HCT116 (cell line): Measurements from ENCODE around the gene CD84. TPM values are rescaled to one million over a fixed set of nuclear protein-coding genes. Genes with fewer than 3 reads are reported as not detected.

Source experiments
- ATAC-seq: fragments of 200-7000 bp; cut with Tn5 transposase; 2 replicates; pipeline ENCODE4 v1.9.1; 2020; ENCODE audit warnings: mild to moderate bottlenecking, moderate library complexity
- BruUV-seq: library from RNA; stranded (reverse); fragments of 400-500 nt; replicated peaks from 2 replicates; lab custom pipeline; 2021; lab: Mats Ljungman, UMichigan
- CTCF ChIA-PET: fragments of 300-600 bp; sonication (Branson Sonifier 250); formaldehyde crosslinking; loops from one replicate; lab custom pipeline; 2021; ENCODE audit warnings: antibody characterized with exemption; lab: Charles Lee
- POLR2A ChIA-PET: fragments of 300-600, 350-600 bp; sonication (Branson Sonifier 250); formaldehyde crosslinking; loops from one replicate; lab custom pipeline; 2021; ENCODE audit warnings: antibody characterized with exemption; lab: Charles Lee
- RAD21 ChIA-PET, 2 experiments: fragments of 300-600 bp; sonication (Branson Sonifier 250); formaldehyde crosslinking; loops; one replicate each; lab custom pipeline; 2023; ENCODE audit warnings: low total read pairs in 2 of 2; ENCODE audit not compliant: uncharacterized antibody in 2 of 2, unreplicated experiment in 2 of 2, low non-redundant PET in 1 of 2; lab: Charles Lee
- DNase-seq: peaks from one replicate; pipeline ENCODE4 v3.0.0-alpha.2; 2010; ENCODE audit warnings: low read depth, low spot score
- H2AFZ ChIP-seq: fragments of 200-600 bp; shearing (Covaris generic), sonication (generic); 2 replicates; pipeline ENCODE4 v1.6.1; 2017; ENCODE audit warnings: low read depth, mixed run types, mixed read lengths, antibody characterized with exemption, low read length; ENCODE audit not compliant: poor library complexity, severe bottlenecking
- H3K27ac ChIP-seq: 2 replicates; pipeline ENCODE4 v1.5.1; 2012; ENCODE audit warnings: low read depth, low read length
- H3K27me3 ChIP-seq: fragments of 200-600 bp; sonication (generic); 2 replicates; pipeline ENCODE4 v1.6.1; 2016; ENCODE audit warnings: mixed run types, low read length, mixed read lengths; ENCODE audit not compliant: insufficient read depth
- H3K36me3 ChIP-seq, 2 experiments: fragments of 200-500 bp in 1 of 2; fragments of 200-600 bp in 1 of 2; sonication (Bioruptor generic) in 1 of 2; sonication (generic) in 1 of 2; 2 replicates each; pipeline versions ENCODE4 v1.5.1 to v1.6.1; 2014 to 2016; ENCODE audit warnings: low read length in 2 of 2, inconsistent platforms in 1 of 2, mixed read lengths in 1 of 2, mixed run types in 1 of 2; ENCODE audit not compliant: insufficient read depth in 2 of 2, control insufficient read depth in 1 of 2
- H3K4me1 ChIP-seq, 2 experiments: fragments of 200-600 bp in 1 of 2; sonication (generic) in 1 of 2; 2 replicates each; pipeline versions ENCODE4 v1.5.1 to v1.6.1; 2012 to 2017; ENCODE audit warnings: low read length in 2 of 2, inconsistent platforms in 1 of 2, mild to moderate bottlenecking in 1 of 2, mixed read lengths in 1 of 2, mixed run types in 1 of 2, moderate library complexity in 1 of 2; ENCODE audit not compliant: insufficient read depth in 2 of 2, control insufficient read depth in 1 of 2
- H3K4me2 ChIP-seq: fragments of 200-600 bp; sonication (generic); 2 replicates; pipeline ENCODE4 v1.6.1; 2017; ENCODE audit warnings: mixed run types, low read length, mixed read lengths
- H3K4me3 ChIP-seq, 2 experiments: fragments of 200-600 bp in 1 of 2; sonication (generic) in 1 of 2; replicated peaks in 1 of 2; 2 replicates each; pipeline ENCODE4 v1.5.1; 2011 to 2016; ENCODE audit warnings: low read length in 2 of 2, control low read depth in 1 of 2, low read depth in 1 of 2, mild to moderate bottlenecking in 1 of 2, mixed read lengths in 1 of 2, mixed run types in 1 of 2
- H3K79me2 ChIP-seq: fragments of 200-600 bp; sonication (generic); 2 replicates; pipeline ENCODE4 v1.6.1; 2017; ENCODE audit warnings: mild to moderate bottlenecking, mixed run types, low read length, moderate library complexity, mixed read lengths; ENCODE audit not compliant: insufficient read depth
- H3K9ac ChIP-seq: fragments of 200-600 bp; sonication (generic); 2 replicates; pipeline ENCODE4 v1.6.1; 2016; ENCODE audit warnings: low read length, mixed read lengths
- H3K9me2 ChIP-seq: fragments of 200-600 bp; sonication (generic), shearing (Covaris generic); 2 replicates; pipeline ENCODE4 v1.6.1; 2017; ENCODE audit warnings: mixed run types, mild to moderate bottlenecking, moderate library complexity; ENCODE audit not compliant: insufficient read depth
- H3K9me3 ChIP-seq, 2 experiments: fragments of 200-500 bp in 1 of 2; fragments of 200-600 bp in 1 of 2; sonication (Bioruptor generic) in 1 of 2; sonication (generic) in 1 of 2; 2 replicates each; pipeline ENCODE4 v1.6.1; 2014 to 2017; ENCODE audit warnings: low read length in 2 of 2, mixed read lengths in 2 of 2, inconsistent platforms in 1 of 2, low read depth in 1 of 2, mild to moderate bottlenecking in 1 of 2, mixed run types in 1 of 2, moderate library complexity in 1 of 2; ENCODE audit not compliant: control insufficient read depth in 1 of 2, insufficient read depth in 1 of 2
- H4K20me1 ChIP-seq: fragments of 200-600 bp; sonication (generic), shearing (Covaris generic); 2 replicates; pipeline ENCODE4 v1.6.1; 2017; ENCODE audit warnings: mixed run types, mild to moderate bottlenecking, moderate library complexity; ENCODE audit not compliant: insufficient read depth
- CBX3 ChIP-seq: IDR thresholded peaks from 2 replicates; pipeline ENCODE4 v1.6.1; 2012; ENCODE audit warnings: low read depth
- EGR1 ChIP-seq: IDR thresholded peaks from 2 replicates; pipeline ENCODE4 v1.6.1; 2012; ENCODE audit warnings: low read depth
- FOSL1 ChIP-seq: IDR thresholded peaks from 2 replicates; pipeline ENCODE4 v1.6.1; 2012; ENCODE audit warnings: low read depth
- JUND ChIP-seq: IDR thresholded peaks from 2 replicates; pipeline ENCODE4 v1.6.1; 2012
- POLR2AphosphoS5 ChIP-seq: IDR thresholded peaks from 2 replicates; pipeline ENCODE4 v1.6.1; 2011; ENCODE audit warnings: mild to moderate bottlenecking, low read depth, low read length, moderate library complexity
- SRF ChIP-seq: IDR thresholded peaks from 2 replicates; pipeline ENCODE4 v1.6.1; 2012; ENCODE audit warnings: low read depth
- YY1 ChIP-seq: IDR thresholded peaks from 2 replicates; pipeline ENCODE4 v1.6.1; 2011; ENCODE audit warnings: low read length, low read depth, moderate library complexity, mild to moderate bottlenecking; ENCODE audit not compliant: insufficient replicate concordance; ENCODE audit errors: extremely low read depth
- ZNF274 ChIP-seq: fragments of 200-500 bp; sonication (Bioruptor generic); IDR thresholded peaks from 2 replicates; pipeline ENCODE4 v1.6.1; 2014; ENCODE audit warnings: mild to moderate bottlenecking, low read depth, low read length, inconsistent platforms
- intact Hi-C: fragments of 100-400 bp; cut with micrococcal nuclease; formaldehyde crosslinking; loops from 2 replicates; pipeline ENCODE4 v1.10.0; 2022
- total RNA-seq: library from RNA; stranded (reverse); gene quantifications from one replicate; pipeline ENCODE4 v1.2.1, GENCODE V29; 2021; ENCODE audit not compliant: unreplicated experiment
- TF ChIP-seq, protein P1 (sequence below): IDR thresholded peaks from 2 replicates; pipeline ENCODE4 v1.6.1; 2011; ENCODE audit warnings: mild to moderate bottlenecking, low read length, moderate library complexity; ENCODE audit not compliant: insufficient replicate concordance; ENCODE audit errors: extremely low read depth
- TF ChIP-seq, protein P2 (sequence below): IDR thresholded peaks from 2 replicates; pipeline ENCODE4 v1.6.1; 2012

CD84 gene
- total RNA-seq, 1 experiment from 2014 or later, result 0.02 TPM

DNA sequence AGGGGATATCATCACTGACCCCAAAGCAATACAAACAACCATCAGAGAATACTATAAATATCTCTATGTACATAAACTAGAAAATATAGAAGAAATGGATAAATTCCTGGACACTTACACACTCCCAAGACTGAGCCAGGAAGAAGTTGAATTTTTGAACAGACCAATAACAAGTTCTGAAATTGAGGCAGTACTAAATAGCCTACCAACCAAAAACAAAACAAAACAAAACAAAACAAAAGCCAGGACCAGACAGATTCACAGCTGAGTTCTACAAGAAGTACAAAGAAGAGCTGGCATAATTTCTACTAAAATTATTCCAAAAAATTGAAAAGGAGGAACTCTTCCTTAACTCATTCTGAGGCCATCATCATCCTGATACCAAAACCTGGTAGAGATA is 18.5 kb downstream of the CD84 start:
- POLR2A ChIA-PET, result no interaction called here
- H4K20me1 ChIP-seq, result no peaks in the 10 kb centered on the region
- no peak overlapping the region for H3K4me3 ChIP-seq
- no peaks in the 10 kb centered on the region for H3K9me3 ChIP-seq
- no peaks in the 10 kb centered on the region for H3K36me3 ChIP-seq
- no peak overlapping the region for H2AFZ ChIP-seq
- no peaks in the 10 kb centered on the region for H3K79me2 ChIP-seq
- TF ChIP-seq CBX3, result no peak
- TF ChIP-seq, protein P1, sequence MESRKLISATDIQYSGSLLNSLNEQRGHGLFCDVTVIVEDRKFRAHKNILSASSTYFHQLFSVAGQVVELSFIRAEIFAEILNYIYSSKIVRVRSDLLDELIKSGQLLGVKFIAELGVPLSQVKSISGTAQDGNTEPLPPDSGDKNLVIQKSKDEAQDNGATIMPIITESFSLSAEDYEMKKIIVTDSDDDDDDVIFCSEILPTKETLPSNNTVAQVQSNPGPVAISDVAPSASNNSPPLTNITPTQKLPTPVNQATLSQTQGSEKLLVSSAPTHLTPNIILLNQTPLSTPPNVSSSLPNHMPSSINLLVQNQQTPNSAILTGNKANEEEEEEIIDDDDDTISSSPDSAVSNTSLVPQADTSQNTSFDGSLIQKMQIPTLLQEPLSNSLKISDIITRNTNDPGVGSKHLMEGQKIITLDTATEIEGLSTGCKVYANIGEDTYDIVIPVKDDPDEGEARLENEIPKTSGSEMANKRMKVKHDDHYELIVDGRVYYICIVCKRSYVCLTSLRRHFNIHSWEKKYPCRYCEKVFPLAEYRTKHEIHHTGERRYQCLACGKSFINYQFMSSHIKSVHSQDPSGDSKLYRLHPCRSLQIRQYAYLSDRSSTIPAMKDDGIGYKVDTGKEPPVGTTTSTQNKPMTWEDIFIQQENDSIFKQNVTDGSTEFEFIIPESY, result no peak
- no peak for TF ChIP-seq JUND
- TF ChIP-seq ZNF274, result no peak
- TF ChIP-seq SRF, result no peak
- TF ChIP-seq POLR2AphosphoS5, result no peak
- no peak for TF ChIP-seq FOSL1
- TF ChIP-seq, protein P2, sequence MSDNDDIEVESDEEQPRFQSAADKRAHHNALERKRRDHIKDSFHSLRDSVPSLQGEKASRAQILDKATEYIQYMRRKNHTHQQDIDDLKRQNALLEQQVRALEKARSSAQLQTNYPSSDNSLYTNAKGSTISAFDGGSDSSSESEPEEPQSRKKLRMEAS, result no peak
- TF ChIP-seq YY1, result no peak
- TF ChIP-seq EGR1, result no peak
- TF ChIP-seq, all 23 proteins: peak for 0
- Histone ChIP-seq H3K9me2 (no peaks in the 10 kb centered on the region), H3K9ac (no peak overlapping the region), H3K27ac (no peak overlapping the region), H3K27me3 (no peaks in the 10 kb centered on the region), H3K4me2 (no peak overlapping the region), H3K4me1 (no peaks in the 10 kb centered on the region)
- CTCF ChIA-PET, result no interaction called here
- no peak for ATAC-seq
- BruUV-seq, result no TSS peak
- intact Hi-C loops, result no loop called here
- RAD21 ChIA-PET, result no interaction called here
- DNase-seq, result no peak
